Embryonic facial prominence (tissue), 1 donor: ENCODE data around the gene CMC4.

Source experiments
- DNase-seq: peaks from one replicate; pipeline ENCODE4 v3.0.0-alpha.2; 2016; ENCODE audit errors: extremely low spot score

The CMC4 gene

GRCh38 chrX:155070975-155071693, at the start of gene CMC4, which contains the start of the genes BRCC3 and MTCP1:
TSS of gene CMC4 (minus strand) at chrX:155071136. CDS start at chrX:155064023, 7,113 bp downstream.
TSS of gene BRCC3 (plus strand) at chrX:155071508. CDS start at chrX:155071528, 20 bp downstream.
TSS of gene MTCP1 (minus strand) at chrX:155071136. CDS start at chrX:155066010, 5,126 bp downstream.
- DNase-seq = peak; percentile 9

- DNase-seq = no peak
These were observed 44.4 kb upstream of the CMC4 start for GRCh38 chrX:155115174-155115819.

- DNase-seq = no peak
These were observed 42.2 kb upstream of the CMC4 start for GRCh38 chrX:155113097-155113496.

GRCh38 chrX:155112171-155112570, 41.2 kb upstream of the CMC4 start:
- no peak for DNase-seq

GRCh38 chrX:155108427-155108826, 37.5 kb upstream of the CMC4 start:
- no peak for DNase-seq

- DNase-seq = no peak
These were observed 35.0 kb upstream of the CMC4 start for GRCh38 chrX:155105919-155106318.

GRCh38 chrX:155094468-155095061, 23.6 kb upstream of the CMC4 start:
- no peak for DNase-seq

GRCh38 chrX:155086961-155087735, 16.2 kb upstream of the CMC4 start:
- DNase-seq = no peak

- no peak for DNase-seq
These were observed 15.4 kb upstream of the CMC4 start for GRCh38 chrX:155086202-155086840.

GRCh38 chrX:155071694-155072280, 851 bp upstream of the CMC4 start:
- DNase-seq = no peak

GRCh38 chrX:155070663-155070974, 317 bp downstream of the CMC4 start:
- DNase-seq = no peak

- no peak for DNase-seq
These were observed 898 bp downstream of the CMC4 start for GRCh38 chrX:155070038-155070437.

GRCh38 chrX:155069414-155069813, 1.5 kb downstream of the CMC4 start:
- DNase-seq = no peak

GRCh38 chrX:155068165-155068564, 2.8 kb downstream of the CMC4 start:
- no peak for DNase-seq

- DNase-seq = no peak
These were observed 5.8 kb downstream of the CMC4 start for GRCh38 chrX:155065035-155065734.

- no peak for DNase-seq
These were observed 9.2 kb downstream of the CMC4 start for GRCh38 chrX:155061760-155062159.

- no peak for DNase-seq
These were observed 13.8 kb downstream of the CMC4 start for GRCh38 chrX:155056877-155057792.

- DNase-seq = no peak
These were observed 14.5 kb downstream of the CMC4 start for GRCh38 chrX:155056471-155056870.

- DNase-seq = no peak
These were observed 15.4 kb downstream of the CMC4 start for GRCh38 chrX:155055494-155055893.

GRCh38 chrX:155054255-155054654, 16.7 kb downstream of the CMC4 start:
- DNase-seq = no peak
